Stimulated activated CD8-positive, alpha-beta memory T cell treated with anti-CD3 and anti-CD28 coated beads, Interleukin-7, amount 100 ng/mL, for 4 hours (primary cell): Measurements from ENCODE around the gene SHISA5.

Experiments
- DNase-seq, 2 donors: peaks; one replicate each; pipeline ENCODE4 v3.0.0-alpha.2; 2020; ENCODE audit warnings: low read depth in 2 of 2

The SHISA5 gene

DNA sequence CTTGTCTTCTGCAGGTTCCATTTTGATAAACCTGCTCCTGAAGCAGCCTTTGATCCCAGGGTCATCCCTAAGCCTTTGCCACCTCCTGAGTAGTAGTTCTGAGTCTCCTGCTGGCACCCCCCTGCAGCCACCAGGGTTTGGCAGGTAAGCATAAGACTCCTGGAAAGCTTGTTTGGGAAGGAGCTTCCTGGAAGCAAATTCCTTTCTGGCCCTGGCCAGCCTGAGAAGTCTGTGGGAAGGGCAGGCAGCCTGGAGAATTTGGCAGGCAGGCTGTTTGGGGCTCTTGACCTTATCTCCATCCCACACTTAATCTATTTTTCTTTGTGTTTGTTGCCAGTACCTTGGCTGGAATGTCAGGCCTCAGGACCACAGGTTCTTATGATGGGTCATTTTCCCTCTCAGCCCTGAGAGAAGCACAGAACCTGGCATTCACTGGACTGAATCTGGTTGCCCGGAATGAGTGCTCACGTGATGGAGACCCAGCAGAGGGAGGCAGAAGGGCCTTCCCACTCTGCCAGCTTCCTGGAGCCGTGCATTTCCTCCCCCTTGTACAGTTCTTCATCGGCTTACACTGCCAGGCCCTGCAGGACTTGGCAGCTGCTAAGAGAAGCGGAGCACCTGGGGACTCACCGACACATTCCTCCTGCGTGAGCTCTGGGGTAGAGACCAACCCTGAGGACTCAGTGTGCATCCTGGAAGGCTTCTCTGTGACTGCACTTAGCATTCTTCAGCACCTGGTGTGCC lies 44.0 kb downstream of the SHISA5 start:
- no peak for DNase-seq

DNA sequence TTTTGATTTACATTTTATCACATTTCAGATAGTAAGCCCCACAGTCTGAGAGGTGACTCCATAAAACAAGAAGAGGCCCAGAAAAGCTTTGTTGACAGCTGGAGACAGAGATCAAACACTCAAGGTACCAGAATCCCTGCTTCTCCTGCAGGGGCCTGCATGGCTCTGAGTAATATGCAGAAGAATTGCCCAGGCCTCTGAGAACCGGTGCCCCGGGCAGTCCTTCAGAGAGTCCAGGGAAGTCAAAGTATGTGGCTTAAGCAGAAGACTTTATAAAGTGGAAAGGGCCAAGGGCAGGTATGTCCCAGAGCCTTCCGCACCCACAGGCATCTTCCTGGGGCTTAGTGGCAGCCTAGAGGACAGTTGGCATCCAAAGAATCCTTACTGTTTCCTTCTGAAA lies 44.6 kb downstream of the SHISA5 start:
- no peak for DNase-seq

DNA sequence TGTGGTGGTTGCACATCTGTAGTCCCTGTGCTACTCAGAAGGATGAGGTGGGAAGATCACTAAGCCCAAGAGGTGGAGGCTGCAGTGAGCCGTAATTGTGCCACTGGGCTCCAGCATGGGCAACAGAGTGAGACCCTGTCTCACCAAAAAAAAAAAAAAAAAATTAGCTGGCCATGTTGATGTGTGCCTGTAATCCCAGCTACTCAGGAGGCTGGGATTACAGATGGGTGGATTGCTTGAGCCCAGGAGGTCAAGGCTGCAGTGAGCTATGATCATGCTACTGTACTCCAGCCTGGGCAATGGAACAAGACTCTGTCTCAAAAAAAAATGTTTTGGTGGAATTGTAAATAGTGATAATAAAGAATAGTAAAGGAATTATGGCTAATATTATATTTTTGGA lies 47.5 kb downstream of the SHISA5 start:
- no peak for DNase-seq

DNA sequence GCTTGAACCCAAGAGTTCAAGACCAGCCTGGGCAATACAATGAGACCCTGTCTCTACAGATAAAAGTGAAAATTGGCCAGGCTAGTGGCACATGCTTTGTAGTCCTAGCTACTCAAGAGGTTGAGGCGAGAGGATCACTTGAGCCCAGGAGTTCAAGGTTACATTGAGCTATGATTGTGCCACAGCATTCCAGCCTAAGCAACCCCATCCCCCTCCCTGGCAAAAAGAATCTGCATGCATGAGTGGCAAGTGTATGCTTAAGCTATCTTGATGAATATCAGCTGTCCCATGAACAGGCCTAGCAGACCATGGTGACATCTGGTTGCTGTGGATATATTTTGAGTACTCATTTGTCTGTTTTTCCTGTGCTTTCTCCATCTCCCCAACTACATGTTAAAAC lies 52.7 kb downstream of the SHISA5 start:
- no peak for DNase-seq

DNA sequence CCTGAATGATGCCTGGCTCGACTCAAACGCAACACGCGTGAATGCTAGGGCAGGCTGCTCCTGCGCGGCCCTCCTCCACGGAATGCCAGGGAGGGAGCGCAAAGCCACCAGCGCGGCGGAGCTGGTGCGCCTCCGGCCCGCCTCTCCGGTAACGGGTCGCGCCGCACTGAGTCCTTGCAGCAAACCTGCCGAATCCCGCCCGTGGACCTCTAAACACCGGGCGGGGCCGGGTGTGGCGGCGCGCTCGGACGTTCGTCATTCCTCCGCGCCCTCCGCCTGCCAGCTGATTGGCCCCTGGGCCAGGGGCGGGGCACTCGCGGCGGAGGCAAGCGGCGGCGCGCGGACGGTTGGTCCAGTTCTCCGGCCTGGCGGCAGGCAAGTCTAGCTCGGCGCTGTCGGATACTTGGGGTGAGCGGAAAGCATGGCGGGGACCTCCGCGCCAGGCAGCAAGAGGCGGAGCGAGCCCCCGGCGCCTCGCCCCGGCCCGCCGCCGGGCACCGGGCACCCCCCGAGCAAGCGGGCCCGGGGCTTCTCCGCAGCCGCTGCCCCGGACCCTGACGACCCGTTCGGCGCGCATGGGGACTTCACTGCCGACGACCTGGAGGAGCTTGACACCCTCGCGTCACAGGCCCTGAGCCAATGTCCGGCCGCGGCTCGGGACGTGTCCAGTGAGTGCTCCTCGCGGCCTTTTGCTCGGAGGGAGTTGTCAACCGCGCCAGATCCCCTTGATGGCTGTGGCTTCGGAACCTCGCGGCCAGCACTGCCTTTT lies 57.4 kb downstream of the SHISA5 start, which contains the start of gene ATRIP:
ATRIP (plus strand) TSS at position 313 of the 769 bp plus-strand sequence; CDS start at position 422, 109 bp downstream.
- peak; percentile 63 to 84 for DNase-seq

DNA sequence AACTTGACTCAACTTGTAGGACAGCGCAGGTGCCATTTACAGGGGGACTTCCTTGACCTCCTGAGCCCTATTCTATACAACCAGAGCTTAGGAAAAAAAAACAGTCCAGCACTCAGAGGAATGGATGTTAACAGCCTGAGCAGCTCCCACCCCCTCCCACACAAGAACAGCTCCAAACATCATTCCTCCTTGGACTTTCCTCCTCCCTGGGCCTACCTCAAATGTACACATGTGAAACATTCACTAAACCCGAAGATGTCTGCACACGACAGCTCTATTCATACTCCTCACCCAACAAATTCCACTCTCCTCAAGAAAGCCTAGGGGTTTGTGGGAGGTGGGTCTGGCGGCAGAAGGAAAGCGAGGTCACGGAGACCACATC lies 57.9 kb downstream of the SHISA5 start:
- no peak for DNase-seq

DNA sequence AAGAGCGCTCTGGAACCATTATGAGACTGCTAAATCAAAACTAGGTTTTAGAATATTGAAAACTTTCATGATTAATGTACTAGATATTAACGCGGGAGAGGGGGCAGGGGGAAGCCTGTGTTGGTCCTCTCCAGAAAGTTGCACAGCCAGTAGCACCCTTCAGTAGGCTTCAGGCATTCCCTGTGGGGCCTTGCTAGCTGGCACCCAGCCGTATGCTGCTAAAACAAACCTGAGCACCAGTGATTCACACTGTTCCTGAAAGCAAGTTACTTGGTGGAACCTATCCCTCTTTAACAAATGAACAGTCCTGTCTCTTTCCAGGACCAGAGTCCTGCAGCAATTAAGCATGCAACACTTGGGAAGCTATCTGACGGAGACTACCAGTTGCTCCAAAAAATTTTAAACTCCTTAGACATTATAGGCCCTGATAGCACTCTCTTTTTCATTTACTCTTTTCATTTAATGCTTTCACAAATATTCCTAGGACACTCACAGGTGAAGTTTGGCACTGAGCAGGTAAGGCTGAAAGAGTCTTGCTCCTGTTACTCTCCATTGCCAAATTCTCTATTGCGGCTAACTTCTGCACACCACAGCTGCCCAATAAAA lies 58.6 kb downstream of the SHISA5 start:
- DNase-seq, result no peak

DNA sequence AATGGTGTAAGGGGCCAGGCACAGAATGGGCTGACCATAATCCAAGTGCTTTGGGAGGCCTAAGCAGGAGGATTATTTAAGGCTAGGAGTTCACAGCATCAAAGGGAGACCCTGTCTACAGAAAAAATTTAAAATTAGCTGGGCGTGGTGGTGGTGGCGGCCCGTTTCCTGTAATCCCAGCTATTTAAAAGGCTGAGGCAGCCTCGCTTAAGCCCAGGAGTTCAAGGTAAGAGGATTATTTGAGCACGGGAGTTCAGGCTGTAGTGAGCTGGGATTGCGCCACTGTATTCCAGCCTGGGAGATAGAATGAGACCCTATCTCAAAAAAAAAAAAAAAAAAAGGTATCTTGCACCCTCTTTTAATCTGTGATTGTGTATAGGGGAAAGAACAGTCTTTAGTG lies 62.0 kb downstream of the SHISA5 start:
- DNase-seq, result no peak

DNA sequence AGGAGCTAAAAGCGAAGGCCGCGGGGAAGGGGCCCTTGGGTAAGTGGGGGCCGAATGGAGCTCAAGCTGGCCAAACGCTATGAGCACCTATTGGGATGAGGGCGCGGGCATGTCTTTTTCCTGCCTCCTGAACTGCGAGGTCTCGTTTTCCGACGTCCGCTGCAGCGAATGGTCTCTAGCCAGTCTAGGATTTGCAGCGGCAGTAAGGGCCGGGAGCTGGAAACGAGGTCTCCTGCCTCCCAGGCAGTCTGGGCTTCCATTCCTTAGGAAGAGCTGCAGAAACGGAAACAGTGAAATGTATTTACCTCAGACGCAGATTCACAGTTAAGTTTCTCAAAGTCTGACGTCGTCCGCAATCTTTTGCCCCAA lies 63.4 kb downstream of the SHISA5 start:
- DNase-seq, result no peak

DNA sequence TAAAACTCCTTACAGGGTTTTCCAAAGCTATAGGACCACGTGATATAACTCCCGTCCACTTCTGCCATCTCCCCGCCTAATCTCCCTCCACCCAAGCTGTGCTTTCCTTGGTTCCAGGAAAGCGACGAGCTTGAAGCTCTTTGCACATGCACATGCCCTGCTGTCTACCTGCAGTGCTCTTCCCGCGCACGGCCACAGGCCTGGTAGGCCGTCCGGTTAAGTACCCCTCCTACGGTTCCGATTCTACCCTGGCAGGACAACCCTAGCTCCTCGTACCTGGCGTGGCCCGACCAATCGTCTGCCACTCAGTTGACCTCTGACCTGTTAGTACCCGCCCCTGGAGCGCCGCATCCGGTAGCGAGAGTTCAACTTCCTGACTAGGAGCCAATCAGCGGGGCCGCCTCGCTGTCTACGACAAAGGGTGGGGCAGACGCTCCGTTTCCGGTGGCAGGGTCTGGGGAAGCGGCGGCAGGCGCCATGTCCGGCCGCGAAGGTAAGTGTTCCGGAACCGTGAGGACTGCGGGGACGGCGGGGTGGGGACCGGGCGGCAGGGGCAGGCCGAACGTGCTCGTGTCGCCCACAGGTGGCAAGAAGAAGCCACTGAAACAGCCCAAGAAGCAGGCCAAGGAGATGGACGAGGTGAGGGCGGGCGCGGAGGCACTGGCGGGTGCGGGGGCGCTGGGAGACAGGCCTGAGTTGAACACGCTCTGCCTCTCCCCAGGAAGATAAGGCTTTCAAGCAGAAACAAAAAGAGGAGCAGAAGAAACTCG lies 64.0 kb downstream of the SHISA5 start, which contains the start of the genes CCDC51 and TMA7:
CCDC51 (minus strand) TSS at position 300 of the 770 bp plus-strand sequence. CDS start 4,991 bp downstream, outside the sequence.
TMA7 (plus strand) TSS at position 438 of the 770 bp plus-strand sequence; CDS start at position 478, 40 bp downstream.
- peak; percentile 97 to 98 for DNase-seq

DNA sequence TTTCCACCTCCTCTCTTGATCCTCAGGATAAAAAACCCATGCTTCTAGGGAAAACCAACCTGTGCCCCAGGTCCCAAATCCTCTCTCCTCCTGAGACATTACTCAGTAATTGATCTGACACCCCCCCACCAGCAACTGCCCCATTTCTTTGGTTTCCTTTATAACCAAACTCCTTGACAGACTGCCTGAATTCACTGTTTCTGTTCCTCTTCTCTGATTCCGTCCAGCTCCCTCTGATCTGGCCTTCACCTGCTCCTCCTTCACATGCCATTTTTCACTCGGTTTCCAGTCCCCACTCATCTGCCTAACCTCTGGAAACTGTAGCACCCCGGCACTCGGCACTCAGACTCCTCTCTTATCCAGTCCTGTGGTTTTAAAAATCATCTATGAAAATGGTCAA lies 66.2 kb downstream of the SHISA5 start:
- DNase-seq, result no peak

DNA sequence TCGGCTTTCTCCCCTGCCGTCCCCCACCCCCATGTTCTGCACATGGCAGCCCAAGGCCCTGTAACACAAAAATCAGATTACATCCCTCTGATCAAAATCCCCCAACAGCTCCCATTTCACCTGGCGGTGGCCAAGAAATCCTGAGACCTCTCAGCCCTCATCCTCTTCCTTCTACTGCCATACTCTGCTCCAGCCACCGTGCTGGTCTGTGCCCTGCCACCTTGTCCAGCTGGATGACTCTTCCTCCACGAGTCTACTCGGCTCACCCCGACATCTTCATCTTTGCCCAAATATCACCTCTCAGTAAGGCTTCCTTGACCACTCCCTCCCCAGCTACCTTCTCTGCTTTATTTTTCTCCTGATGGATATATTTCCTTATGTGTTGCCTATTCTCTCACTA lies 67.1 kb downstream of the SHISA5 start:
- no peak for DNase-seq

DNA sequence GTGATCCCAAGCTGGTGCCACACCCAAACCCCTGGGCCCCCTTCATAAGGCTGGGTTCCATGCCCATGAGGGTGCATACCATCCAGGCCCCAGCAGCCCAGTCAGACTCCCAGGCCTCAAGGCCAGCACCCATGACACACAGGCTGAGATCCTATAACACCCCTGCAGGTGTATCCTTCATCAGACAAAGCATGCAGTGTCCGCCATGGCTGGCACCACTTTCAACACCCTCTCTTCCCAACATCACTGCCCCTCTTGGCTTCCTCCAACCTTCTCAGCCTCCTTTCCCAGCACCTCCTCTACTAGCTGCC lies 67.5 kb downstream of the SHISA5 start:
- DNase-seq, result no peak

DNA sequence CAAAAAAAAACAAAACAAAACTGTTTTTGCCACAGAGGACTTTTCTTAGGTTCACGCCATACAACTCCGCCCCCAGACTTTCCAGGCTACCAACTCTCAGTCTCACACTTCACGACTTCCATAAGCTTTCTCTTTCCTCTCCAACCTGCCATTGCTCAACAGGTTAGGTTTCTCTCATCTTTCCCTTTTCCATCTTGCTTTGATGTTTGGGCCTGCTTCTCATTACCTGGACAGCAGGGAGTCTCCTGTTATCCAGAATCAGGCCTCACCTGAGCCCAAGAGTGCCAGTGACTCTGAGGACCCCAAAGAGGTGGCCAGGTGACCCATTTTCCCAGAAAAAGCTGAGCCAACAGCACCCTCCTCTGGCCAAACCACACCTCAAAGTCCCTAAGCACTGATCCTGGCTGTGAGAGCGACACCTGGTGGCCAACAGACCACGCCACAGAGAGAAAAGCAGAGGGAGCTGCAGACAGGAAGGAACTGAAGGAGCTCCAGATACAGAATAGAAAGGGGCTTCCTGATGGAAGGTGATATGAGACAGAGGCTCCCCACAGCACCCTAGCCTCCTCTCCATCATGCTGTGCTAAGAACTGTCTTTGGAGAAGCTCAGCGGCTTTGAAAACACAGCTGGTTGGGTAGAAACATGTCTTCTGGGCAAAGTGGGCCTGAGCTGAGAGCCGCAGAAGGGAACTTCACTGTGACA lies 68.0 kb downstream of the SHISA5 start:
- DNase-seq, result peak; percentile 70 to 74

DNA sequence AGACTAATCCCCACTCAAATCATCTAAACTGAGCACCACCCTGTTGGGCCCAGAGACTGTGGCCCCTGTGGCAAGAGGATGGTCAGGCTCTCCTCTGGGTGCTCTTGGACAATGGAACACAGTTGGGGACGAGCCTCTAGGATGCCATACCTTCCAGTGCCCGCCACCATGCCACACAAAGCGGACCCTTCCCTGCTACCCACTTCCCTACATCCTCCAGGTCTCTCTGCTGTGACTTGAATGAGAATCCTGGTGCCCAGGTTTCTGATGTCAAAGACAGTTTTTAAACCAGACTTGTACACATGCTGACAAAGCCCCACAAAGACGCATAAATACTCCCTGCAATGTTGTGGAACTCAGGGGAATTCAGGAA lies 68.8 kb downstream of the SHISA5 start:
- DNase-seq, result no peak

DNA sequence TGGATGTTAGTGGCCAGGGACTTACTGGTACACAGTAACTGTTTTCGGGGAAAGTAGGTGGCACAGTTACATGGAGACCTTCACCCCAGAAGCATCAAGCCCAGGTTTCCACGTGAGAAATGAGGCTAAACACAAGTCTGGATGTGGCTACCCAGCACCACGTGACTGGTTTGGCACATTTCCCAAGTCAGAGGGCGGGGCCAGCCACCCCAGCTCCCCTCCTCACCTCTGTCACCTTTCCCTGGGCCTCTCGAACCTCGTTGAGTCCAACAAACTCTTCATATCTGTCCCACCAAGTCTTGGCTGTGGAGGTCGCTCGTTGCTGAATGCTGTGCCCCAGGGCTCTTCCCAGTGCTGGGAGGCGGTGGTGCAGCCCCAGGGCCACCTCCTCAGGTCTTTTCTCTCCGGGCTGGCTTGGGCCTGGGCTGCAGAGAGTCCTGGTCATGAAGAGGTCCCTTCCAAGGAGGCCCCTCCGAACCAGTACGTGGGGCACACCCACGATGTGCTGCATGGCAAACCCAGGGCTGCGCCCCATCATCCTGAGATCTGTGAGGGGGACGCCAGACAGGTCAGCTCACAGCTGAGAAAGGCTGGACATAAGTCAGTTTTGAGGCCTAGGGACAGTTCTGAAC lies 69.3 kb downstream of the SHISA5 start:
- no peak for DNase-seq

DNA sequence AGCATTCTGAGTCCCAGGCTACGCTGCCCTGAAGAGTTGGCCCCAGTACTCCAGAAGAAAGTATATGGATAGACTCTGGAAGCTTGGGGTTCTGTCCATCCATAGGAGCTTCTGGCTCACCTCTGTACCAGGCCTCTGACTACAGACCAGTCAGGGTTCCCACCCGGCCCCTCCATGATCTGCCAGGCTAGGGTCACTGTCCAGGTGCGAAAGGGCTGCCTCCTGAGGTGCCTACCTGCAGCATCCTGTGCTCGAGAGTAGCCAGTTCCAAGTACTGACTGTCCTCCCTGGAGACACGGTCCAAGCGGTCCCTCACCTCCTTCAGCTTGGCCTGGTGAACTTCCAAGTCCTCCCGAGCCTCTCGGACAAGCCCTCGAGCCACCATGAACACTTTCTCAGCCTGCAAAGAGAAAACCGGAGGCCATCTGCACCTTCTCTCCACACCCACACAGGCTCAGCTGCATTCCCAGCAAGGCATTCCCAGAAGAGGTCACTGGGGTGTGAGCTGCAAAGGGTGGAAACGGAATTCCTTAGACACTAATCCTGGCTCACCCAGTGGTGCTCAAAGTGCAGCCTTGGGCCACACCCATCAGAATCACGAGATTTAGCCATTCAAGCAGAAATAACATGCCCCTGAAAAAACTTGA lies 70.4 kb downstream of the SHISA5 start:
- DNase-seq, result no peak

DNA sequence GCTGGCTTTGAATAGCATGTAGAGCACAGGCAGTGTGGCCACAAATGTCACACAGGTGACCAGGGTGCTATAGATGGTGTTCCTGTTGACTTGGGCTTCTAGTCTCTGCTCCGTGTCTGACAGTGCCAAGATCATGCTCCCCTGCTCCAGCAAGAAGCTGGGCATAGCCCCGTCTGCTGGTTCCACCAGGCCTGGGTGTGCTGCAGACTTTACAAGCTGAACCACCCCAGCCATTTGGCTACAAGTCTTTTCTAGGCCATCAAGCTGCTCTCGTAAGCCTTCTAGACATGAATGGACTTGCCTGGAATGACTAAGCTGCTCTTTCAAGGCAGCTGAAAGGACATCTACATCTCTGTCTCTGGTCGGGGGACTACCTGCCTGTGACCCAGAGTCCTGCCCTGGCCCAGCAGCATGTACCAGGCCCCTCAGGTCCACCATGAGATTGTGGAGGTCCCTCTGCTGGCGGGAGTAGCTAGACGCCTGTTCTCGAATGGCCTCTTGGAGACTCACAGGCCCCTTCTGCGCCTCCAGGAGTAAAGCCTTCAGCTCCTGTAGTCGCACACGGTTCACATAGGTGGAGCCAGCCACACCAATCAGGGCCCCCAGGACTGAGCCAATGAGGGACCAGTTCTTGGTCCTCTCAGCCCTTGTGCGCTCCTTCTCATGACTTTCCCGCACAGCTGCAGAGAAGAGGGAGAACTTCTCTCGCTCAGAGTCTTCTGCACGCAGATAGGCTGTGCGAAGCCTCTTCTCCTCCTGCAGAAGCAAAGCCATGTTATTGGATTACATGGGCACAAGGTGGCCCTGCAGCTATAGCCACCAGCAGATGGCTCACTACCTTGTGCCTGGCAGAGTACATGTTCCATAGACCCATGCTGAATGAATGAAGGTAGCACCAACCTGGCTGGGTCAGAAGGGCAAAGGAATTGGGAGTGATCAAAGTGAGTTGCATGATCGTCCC lies 71.3 kb downstream of the SHISA5 start:
- no peak for DNase-seq
